Stimulated activated CD4-positive, alpha-beta T cell treated with anti-CD3 and anti-CD28 coated beads, Interleukin-15, amount 100 ng/mL, for 1 hour (primary cell): ENCODE measurements around the gene NTMT1.
A peak's percentile ranks its signal among the peaks of the same experiment; 100 is the strongest.
"Not testable (repeated sequence)": the region's sequence is repeated elsewhere in the genome, so short reads cannot be mapped to it uniquely, and the experiment has no call there.

Experiments
- DNase-seq, 2 donors: peaks; one replicate each; pipeline ENCODE4 v3.0.0-alpha.2; 2020; ENCODE audit warnings: low read depth in 1 of 2, low spot score in 1 of 2

The NTMT1 gene

DNA sequence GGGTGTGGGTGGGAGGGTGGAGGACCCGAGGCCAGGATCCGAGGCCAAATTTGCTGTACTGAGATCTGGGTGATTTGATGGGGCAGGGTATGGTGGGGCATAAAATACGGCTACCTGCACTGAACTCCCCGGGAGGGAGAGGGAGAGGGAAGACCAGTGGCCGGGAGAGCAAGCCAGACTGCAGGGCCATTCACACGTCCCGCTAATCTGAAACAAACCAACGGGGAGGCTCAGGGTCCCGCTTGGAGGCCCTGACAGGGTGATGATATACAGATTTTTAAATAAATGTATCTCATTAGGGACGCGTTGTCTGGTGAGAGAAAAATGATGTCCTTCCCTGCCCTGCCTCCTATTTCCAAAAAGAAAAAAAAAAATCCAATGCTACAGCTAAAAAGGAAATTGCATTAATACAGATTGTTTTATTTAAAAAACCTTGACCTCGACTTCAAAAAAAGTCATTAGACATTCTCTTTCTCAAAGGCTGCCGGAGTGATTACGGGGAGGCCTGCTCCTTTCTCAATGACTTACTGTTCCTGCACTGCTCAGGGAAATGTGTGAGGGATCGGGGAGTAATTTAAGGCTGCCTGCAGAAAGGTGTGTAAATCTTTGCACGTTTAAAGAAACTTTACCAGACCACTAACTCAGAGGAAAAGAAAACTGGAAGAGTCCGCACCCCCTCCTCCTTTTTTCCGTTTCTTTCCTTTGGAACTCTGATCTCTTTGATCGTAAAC is 28.0 kb downstream of the NTMT1 start:
- DNase-seq: no peak

DNA sequence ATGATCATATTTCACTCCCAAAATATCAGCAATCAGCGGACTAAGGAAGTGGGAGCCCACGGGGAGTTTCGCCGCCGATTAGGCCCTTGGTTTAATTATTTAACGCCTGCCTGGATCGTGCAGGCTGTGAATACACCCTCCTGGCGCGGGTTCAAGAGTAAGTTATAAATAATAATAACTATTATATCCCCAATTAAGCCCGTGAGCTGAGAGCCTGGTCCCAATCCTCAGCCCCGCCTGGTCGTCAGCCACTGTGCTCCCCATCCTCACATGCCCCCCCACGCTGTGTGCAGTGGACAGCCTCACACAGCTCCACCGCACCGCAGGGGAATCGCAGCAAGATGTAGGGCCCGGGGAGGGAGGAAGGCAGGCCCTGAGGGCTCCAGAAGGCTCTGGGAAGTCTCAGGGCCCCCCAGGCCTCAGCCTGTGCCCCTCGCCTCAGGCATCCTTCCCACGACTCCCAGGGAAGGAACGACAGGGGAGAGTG is 28.6 kb downstream of the NTMT1 start:
- DNase-seq: no peak

DNA sequence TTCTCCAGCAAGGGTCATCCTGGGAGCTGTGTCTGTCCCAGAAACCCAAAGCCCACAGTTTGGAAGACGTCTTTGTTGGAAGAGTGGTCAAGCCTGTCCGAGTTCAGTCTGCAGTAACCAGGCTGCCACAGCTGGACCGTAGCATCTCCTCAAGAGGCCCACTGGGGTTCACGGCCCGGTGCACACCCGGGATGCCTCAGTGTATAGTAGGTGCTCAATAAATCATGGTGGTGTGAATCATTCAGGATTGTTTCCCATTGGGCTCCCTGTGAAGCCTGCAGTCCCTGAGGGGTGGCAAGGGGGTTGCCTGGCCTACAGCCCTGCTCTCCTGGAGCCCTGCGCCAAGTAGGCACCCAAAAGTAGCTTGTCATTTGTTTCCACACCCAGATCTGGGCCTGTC is 29.2 kb downstream of the NTMT1 start:
- no peak for DNase-seq

DNA sequence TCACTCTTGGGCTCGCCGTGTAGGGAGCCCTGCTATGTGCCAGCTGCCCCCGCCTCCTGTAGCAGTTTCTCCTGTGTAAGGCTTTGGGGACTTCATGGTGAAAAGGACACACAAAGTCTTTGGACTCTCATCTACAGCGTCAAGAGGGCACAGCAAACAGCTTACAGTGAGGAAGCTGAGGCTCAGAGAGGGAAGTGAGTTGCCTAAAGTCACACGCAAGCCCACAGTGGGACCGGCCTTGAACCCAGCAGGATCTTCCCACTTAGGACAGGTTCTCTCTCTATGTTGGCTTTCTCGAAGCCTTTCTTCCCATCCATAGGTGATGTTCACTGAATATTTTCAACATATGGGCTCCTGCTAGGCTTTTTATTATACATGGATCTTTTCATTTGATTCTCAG is 29.7 kb downstream of the NTMT1 start:
- no peak for DNase-seq

DNA sequence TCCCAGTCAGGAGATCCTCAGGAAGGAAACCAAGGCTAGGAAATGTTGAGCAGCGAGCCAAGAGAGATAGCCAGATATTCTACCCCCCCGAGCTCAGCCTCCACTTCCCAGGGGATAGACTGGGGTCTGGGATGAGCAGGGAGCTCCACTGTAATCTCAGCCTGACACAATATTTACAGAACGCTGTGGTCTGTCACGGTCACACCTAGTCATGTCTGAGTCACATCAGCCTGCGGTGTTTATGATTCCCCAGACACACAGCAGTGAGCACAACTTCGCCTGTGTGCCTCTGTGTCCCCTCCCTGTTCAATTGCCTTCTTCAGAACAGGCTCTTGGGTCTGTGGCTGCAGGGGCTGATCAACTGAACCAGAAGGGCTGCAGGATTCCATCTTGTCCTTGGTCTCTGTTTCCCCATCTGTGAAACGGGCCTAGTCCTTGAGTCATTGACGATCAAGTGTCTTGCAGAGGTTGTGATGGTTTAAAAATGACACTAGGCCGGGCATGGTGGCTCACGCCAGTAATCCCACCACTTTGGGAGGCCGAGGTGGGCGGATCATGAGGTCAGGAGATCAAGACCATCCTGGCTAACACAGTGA is 30.9 kb downstream of the NTMT1 start:
- DNase-seq: no peak

- no peak for DNase-seq
These were observed 35.1 kb downstream of the NTMT1 start for GRCh38 chr9:129661029-129661428.

- not testable (repeated sequence) for DNase-seq
These were observed 36.3 kb downstream of the NTMT1 start for GRCh38 chr9:129662239-129662638.

- DNase-seq: no peak
These were observed 38.9 kb downstream of the NTMT1 start for GRCh38 chr9:129664746-129665388.

DNA sequence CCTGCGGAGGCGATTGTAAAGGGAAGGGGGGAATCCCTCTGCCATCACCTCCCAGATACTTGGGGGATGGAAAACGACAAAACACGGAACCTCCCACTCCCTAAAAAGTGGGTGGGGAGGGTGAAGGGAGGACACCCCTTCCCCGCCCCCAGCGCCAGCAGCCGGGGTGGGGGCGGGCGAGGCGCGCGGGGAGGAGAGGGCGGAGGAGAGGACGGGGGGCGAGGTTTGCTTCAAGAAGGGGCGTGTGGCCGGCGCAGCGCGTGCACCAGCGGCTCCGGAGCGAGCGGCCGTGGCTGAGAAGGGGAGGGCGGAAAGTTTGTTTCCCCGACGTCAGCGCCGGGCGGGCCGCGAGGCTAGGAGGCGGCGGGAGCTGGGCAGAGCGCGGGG is 39.4 kb downstream of the NTMT1 start, which contains the start of gene PRRX2:
Gene PRRX2, plus strand, starts transcription at position 259 of the 387 bp plus-strand sequence. CDS start 221 bp downstream, outside the sequence.
- DNase-seq: peak in 1 of 2 donors; percentile 17

- DNase-seq: no peak
These were observed 40.0 kb downstream of the NTMT1 start for GRCh38 chr9:129665814-129666520.

GRCh38 chr9:129666575-129666974 is 40.6 kb downstream of the NTMT1 start:
- DNase-seq: no peak

DNA sequence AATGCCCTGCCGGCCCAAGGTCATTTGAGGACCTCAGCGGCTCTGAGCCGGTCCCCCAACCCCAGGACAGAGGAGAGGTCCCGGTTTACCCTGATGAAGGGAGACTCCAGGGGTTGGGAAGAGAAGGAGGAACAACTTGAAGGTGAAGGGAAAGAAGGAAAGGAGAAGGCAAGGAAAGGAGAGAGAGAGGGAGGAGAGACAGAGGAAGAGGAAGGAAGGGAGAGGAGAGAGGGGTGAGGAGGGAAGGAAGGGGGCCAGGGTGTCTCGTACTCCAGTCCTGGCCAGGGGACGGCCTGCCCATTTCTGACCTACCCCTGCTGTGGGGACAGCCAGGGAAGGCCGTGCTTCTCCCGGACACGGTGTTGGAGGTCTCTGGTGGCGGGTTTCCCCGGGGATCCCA is 41.4 kb downstream of the NTMT1 start:
- no peak for DNase-seq

DNA sequence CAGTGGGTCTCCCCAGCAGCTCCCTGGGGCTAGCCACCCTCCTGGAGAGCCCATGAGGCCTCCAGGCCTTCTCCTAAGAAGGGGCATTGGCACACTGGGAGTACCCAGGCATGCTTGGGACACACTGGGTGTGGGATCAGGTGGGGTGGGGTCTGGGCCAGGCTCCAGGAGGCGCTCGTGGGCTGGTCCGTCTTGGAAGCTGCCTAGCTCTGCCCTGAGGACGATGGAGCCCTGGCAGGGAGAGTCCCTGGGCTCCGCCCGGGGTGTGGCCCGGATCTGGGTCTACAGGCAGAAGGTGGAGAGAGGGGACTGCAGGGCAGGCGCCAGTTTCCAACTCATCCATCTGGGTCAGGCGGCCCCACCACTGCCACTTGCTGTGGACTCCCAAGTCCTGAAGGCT is 41.9 kb downstream of the NTMT1 start:
- DNase-seq: no peak

- DNase-seq: no peak
These were observed 43.3 kb downstream of the NTMT1 start for GRCh38 chr9:129669141-129669718.

DNA sequence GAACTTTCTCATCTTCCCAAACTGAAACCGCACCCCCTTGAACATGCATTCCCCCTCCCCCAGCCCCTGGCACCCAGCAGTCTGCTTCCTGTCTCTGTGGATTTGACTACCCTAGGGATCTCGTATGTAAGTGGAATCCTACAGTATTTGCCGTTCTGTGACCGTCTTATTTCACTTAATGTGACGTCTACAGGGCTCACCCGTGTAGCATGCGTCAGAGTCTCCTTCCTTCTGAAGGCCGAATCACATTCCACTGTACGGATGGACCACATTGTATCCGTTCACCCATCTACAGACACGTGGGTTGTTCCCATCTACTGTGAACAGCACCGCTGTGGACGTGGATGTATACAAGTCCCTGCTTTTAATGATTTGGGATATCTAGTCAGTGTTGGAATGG is 44.0 kb downstream of the NTMT1 start:
- DNase-seq: no peak

GRCh38 chr9:129671065-129671464 is 45.1 kb downstream of the NTMT1 start:
- DNase-seq: no peak

DNA sequence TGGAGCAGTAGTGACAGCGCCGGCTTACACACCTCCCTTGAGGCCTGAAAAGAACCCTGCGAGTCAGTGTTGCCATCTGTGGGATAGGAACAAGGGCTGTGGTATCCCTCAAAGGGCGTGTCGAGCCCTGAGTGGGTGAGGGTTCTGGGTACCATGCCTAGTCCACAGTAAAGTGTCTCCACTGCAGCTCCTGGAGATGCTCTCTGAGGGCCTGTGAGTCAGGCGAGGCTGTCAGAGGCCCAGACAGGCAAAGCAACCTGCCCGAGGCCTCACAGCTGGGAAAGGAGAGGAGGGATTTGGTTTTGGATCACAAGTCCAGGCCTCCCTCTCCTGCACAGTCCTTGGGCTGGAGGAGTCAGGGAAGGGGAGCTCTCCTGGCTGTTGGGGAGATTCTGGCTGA is 45.6 kb downstream of the NTMT1 start:
- no peak for DNase-seq

- no peak for DNase-seq
These were observed 46.7 kb downstream of the NTMT1 start for GRCh38 chr9:129672702-129673101.

GRCh38 chr9:129673602-129674001 is 47.6 kb downstream of the NTMT1 start:
- no peak for DNase-seq

- no peak for DNase-seq
These were observed 48.3 kb downstream of the NTMT1 start for GRCh38 chr9:129674229-129674628.

GRCh38 chr9:129675620-129676019 is 49.7 kb downstream of the NTMT1 start:
- DNase-seq: no peak
